Measurements from ENCODE around the gene HNRNPDL.

The HNRNPDL gene

DNA sequence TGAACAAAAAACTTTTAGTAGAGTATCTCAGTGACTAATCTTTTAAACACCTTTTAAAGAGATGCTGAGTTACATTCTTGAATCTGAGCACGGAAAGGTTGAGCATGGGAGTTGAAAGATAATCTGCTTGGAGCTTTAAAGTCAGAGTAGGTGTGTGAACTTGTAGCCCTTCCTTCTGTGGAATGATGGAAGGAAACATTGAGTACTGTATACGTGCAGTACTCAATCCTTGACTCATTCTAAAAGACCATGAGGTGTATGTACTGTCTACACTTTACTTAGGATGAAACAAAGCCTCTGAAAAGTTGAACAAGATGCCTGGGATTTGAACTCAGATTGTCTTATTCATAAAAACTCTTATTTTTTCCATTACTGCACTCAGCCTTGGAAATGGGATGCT is 3.5 kb upstream of the HNRNPDL start:
- peaks cover 82% of the 10 kb centered on the region for H3K36me3 ChIP-seq (ENCODE audit: control insufficient read depth, low read length)
- peak overlapping the region; percentile 34 for H3K4me2 ChIP-seq (ENCODE audit: low read length)
- no peaks in the 10 kb centered on the region for H3K9me3 ChIP-seq (ENCODE audit: control insufficient read depth, insufficient read depth, low read length)
- H3K79me2 ChIP-seq (ENCODE audit: control insufficient read depth, low read length), result peaks cover 95% of the 10 kb centered on the region
- peaks cover 17% of the 10 kb centered on the region; the same call in 1 of the 2 replicates for H4K20me1 ChIP-seq (ENCODE audit: control insufficient read depth, insufficient read depth, low read depth, low read length)
- H3K27ac ChIP-seq (ENCODE audit: low read depth, low read length), result no peak overlapping the region
- no peak for TF ChIP-seq EZH2phosphoT487 (IDR thresholded peaks at IDR 0.05; ENCODE audit: borderline replicate concordance, low read length)
- TF ChIP-seq, protein P1, sequence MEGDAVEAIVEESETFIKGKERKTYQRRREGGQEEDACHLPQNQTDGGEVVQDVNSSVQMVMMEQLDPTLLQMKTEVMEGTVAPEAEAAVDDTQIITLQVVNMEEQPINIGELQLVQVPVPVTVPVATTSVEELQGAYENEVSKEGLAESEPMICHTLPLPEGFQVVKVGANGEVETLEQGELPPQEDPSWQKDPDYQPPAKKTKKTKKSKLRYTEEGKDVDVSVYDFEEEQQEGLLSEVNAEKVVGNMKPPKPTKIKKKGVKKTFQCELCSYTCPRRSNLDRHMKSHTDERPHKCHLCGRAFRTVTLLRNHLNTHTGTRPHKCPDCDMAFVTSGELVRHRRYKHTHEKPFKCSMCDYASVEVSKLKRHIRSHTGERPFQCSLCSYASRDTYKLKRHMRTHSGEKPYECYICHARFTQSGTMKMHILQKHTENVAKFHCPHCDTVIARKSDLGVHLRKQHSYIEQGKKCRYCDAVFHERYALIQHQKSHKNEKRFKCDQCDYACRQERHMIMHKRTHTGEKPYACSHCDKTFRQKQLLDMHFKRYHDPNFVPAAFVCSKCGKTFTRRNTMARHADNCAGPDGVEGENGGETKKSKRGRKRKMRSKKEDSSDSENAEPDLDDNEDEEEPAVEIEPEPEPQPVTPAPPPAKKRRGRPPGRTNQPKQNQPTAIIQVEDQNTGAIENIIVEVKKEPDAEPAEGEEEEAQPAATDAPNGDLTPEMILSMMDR (IDR thresholded peaks at IDR 0.05; ENCODE audit: low read depth, low read length, poor library complexity, severe bottlenecking), result no peak
- peaks cover 58% of the 10 kb centered on the region for H3K4me1 ChIP-seq (ENCODE audit: control insufficient read depth, low read length)
- H3F3A ChIP-seq (ENCODE audit: control insufficient read depth, insufficient read depth), result no peaks in the 10 kb centered on the region
- H3K27me3 ChIP-seq (ENCODE audit: control insufficient read depth, low read length), result no peaks in the 10 kb centered on the region
- H3K4me3 ChIP-seq (ENCODE audit: low read length), result no peak overlapping the region; the same call in 1 of the 2 replicates
- H3K9me2 ChIP-seq (replicated peaks; ENCODE audit: control insufficient read depth, low read length), result no peaks in the 10 kb centered on the region

DNA sequence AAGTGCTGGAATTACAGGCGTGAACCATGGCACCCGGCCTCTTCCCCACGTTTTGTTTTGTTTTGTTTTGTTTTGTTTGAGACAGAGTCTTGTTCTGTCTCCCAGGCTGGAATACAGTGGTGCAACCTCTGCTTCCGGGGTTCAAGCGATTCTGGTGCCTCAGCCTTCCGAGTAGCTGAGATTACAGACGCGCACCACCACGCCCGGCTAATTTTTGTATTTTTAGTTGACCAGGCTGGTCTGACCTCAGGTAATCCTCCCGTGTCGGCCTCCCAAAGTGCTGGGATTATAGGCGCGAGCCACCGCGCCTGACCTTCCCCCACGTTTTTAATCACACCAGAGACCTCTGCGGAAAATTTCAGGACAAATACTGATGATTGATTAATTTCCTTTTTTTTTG is 2.3 kb upstream of the HNRNPDL start:
- no peak for TF ChIP-seq EZH2phosphoT487 (IDR thresholded peaks at IDR 0.05; ENCODE audit: borderline replicate concordance, low read length)
- TF ChIP-seq, protein P1 (IDR thresholded peaks at IDR 0.05; ENCODE audit: low read depth, low read length, poor library complexity, severe bottlenecking), result no peak
- peak overlapping the region; percentile 98; the same call in 1 of the 2 replicates for H3K4me3 ChIP-seq (ENCODE audit: low read length)
- H3K27me3 ChIP-seq (ENCODE audit: control insufficient read depth, low read length), result no peaks in the 10 kb centered on the region
- peaks cover 84% of the 10 kb centered on the region for H3K36me3 ChIP-seq (ENCODE audit: control insufficient read depth, low read length)
- H3F3A ChIP-seq (ENCODE audit: control insufficient read depth, insufficient read depth), result peaks cover 11% of the 10 kb centered on the region
- H4K20me1 ChIP-seq (ENCODE audit: control insufficient read depth, insufficient read depth, low read depth, low read length), result peaks cover 28% of the 10 kb centered on the region
- no peaks in the 10 kb centered on the region for H3K9me3 ChIP-seq (ENCODE audit: control insufficient read depth, insufficient read depth, low read length)
- peaks cover 62% of the 10 kb centered on the region for H3K4me1 ChIP-seq (ENCODE audit: control insufficient read depth, low read length)
- H3K9me2 ChIP-seq (replicated peaks; ENCODE audit: control insufficient read depth, low read length), result no peaks in the 10 kb centered on the region
- H3K79me2 ChIP-seq (ENCODE audit: control insufficient read depth, low read length), result peaks cover 95% of the 10 kb centered on the region
- peak overlapping the region; percentile 81 for H3K4me2 ChIP-seq (ENCODE audit: low read length)
- H3K27ac ChIP-seq (ENCODE audit: low read depth, low read length), result no peak overlapping the region

DNA sequence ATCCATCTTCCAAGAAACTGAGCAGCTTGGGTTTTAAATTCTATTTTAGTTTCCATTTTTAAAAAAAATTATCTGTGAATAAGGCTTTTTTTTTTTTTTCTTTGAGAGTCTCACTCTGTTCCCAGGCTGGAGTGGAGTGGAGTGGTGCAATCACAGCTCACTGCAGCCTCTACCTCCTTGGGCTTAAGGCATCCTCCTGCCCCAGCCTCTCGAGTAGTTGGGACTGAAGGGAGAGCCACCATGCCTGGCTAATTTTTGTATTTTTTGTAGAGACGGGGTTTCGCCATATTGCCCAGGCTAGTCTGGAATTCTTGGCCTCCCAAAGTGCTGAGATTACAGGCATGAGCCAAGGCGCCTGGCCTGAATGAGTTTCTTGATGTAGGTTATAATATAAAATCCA is 1.6 kb upstream of the HNRNPDL start:
- Histone ChIP-seq H3K79me2 (ENCODE audit: control insufficient read depth, low read length) (peaks cover 95% of the 10 kb centered on the region), H3F3A (ENCODE audit: control insufficient read depth, insufficient read depth) (peaks cover 19% of the 10 kb centered on the region), H3K4me3 (ENCODE audit: low read length) (peak overlapping the region; percentile 98), H3K36me3 (ENCODE audit: control insufficient read depth, low read length) (peaks cover 84% of the 10 kb centered on the region), H3K27me3 (ENCODE audit: control insufficient read depth, low read length) (no peaks in the 10 kb centered on the region), H3K4me1 (ENCODE audit: control insufficient read depth, low read length) (peaks cover 61% of the 10 kb centered on the region), H3K27ac (ENCODE audit: low read depth, low read length) (no peak overlapping the region), H4K20me1 (ENCODE audit: control insufficient read depth, insufficient read depth, low read depth, low read length) (peaks cover 35% of the 10 kb centered on the region), H3K9me3 (ENCODE audit: control insufficient read depth, insufficient read depth, low read length) (no peaks in the 10 kb centered on the region), H3K9me2 (replicated peaks; ENCODE audit: control insufficient read depth, low read length) (no peaks in the 10 kb centered on the region), H3K4me2 (ENCODE audit: low read length) (peak overlapping the region; percentile 81)
- no peak for TF ChIP-seq EZH2phosphoT487 (IDR thresholded peaks at IDR 0.05; ENCODE audit: borderline replicate concordance, low read length)
- TF ChIP-seq, protein P1 (IDR thresholded peaks at IDR 0.05; ENCODE audit: low read depth, low read length, poor library complexity, severe bottlenecking), result no peak

Measured in DOHH2 (cell line).